Mesothelial cell of epicardium (in vitro differentiated cells): ENCODE measurements around the gene SIVA1. TPM values are rescaled to one million over a fixed set of nuclear protein-coding genes. Genes with fewer than 3 reads are reported as not detected.

Experiments used
- DNase-seq, 2 experiments: peaks; one replicate each; pipeline ENCODE4 v3.0.0; 2021; ENCODE audit warnings: low spot score in 2 of 2; ENCODE audit not compliant: unreplicated experiment in 2 of 2
- H3K27ac Mint-ChIP-seq: 2 replicates; pipeline ENCODE4 v1.8.0; 2021; ENCODE audit warnings: mixed read lengths
- H3K27me3 Mint-ChIP-seq: 2 replicates; pipeline ENCODE4 v1.8.0; 2021; ENCODE audit warnings: low read depth, mixed read lengths
- H3K36me3 Mint-ChIP-seq: 2 replicates; pipeline ENCODE4 v1.8.0; 2021; ENCODE audit warnings: mixed read lengths
- H3K4me1 Mint-ChIP-seq: 2 replicates; pipeline ENCODE4 v1.8.0; 2021; ENCODE audit warnings: mixed read lengths
- H3K4me3 Mint-ChIP-seq: 2 replicates; pipeline ENCODE4 v1.8.0; 2021; ENCODE audit warnings: mild to moderate bottlenecking, moderate library complexity, mixed read lengths
- H3K9me3 Mint-ChIP-seq: 2 replicates; pipeline ENCODE4 v1.8.0; 2021; ENCODE audit warnings: mixed read lengths
- CTCF ChIP-seq: fragments of 200-600 bp; sonication (generic); IDR thresholded peaks from one replicate; pipeline ENCODE4 v1.5.0; 2021; ENCODE audit warnings: antibody characterized with exemption; ENCODE audit not compliant: unreplicated experiment
- total RNA-seq: library from RNA; stranded (reverse); gene quantifications from 3 replicates; pipeline ENCODE4 v1.2.1, GENCODE V29; 2021

The SIVA1 gene
- 68.7 to 70.9 TPM (median 70.9 TPM) in 3 replicates for total RNA-seq

- no peak for TF ChIP-seq CTCF
- H3K36me3 Mint-ChIP-seq, result peaks cover 4% of the 10 kb centered on the region
- peak; percentile 99 to 100 for DNase-seq
- H3K9me3 Mint-ChIP-seq, result no peaks in the 10 kb centered on the region
- H3K4me1 Mint-ChIP-seq, result peaks cover 25% of the 10 kb centered on the region
- no peaks in the 10 kb centered on the region for H3K27me3 Mint-ChIP-seq
- peak within 1 kb of the TSS; percentile 95 for H3K27ac Mint-ChIP-seq
- peak within 1 kb of the TSS; percentile 90 for H3K4me3 Mint-ChIP-seq
Observed at GRCh38 chr14:104752735-104753527, at the start of gene SIVA1. TSS of gene SIVA1 (plus strand) at chr14:104753147. CDS start at chr14:104753202, 55 bp downstream.

GRCh38 chr14:104703269-104703668, 49.7 kb upstream of the SIVA1 start:
- Mint-ChIP-seq H3K27me3 (no peaks in the 10 kb centered on the region), H3K4me3 (no peak overlapping the region), H3K4me1 (peaks cover 3% of the 10 kb centered on the region), H3K9me3 (no peaks in the 10 kb centered on the region), H3K27ac (no peak overlapping the region), H3K36me3 (peaks cover 15% of the 10 kb centered on the region)
- no peak for TF ChIP-seq CTCF
- no peak for DNase-seq

- no peaks in the 10 kb centered on the region for H3K27me3 Mint-ChIP-seq
- H3K4me3 Mint-ChIP-seq, result no peak overlapping the region
- no peaks in the 10 kb centered on the region for H3K9me3 Mint-ChIP-seq
- no peak for TF ChIP-seq CTCF
- H3K4me1 Mint-ChIP-seq, result peaks cover 2% of the 10 kb centered on the region
- no peak for DNase-seq
- H3K27ac Mint-ChIP-seq, result no peak overlapping the region
- H3K36me3 Mint-ChIP-seq, result peaks cover 15% of the 10 kb centered on the region
Observed at GRCh38 chr14:104704252-104704651, 48.7 kb upstream of the SIVA1 start.

- Mint-ChIP-seq H3K27me3 (no peaks in the 10 kb centered on the region), H3K27ac (no peak overlapping the region), H3K4me1 (peaks cover 2% of the 10 kb centered on the region), H3K4me3 (no peak overlapping the region), H3K9me3 (no peaks in the 10 kb centered on the region), H3K36me3 (peaks cover 15% of the 10 kb centered on the region)
- DNase-seq, result no peak
- no peak for TF ChIP-seq CTCF
Observed at GRCh38 chr14:104705340-104706047, 47.5 kb upstream of the SIVA1 start.

- no peaks in the 10 kb centered on the region for H3K27me3 Mint-ChIP-seq
- H3K9me3 Mint-ChIP-seq, result no peaks in the 10 kb centered on the region
- no peak for TF ChIP-seq CTCF
- H3K4me3 Mint-ChIP-seq, result no peak overlapping the region
- peaks cover 2% of the 10 kb centered on the region for H3K4me1 Mint-ChIP-seq
- no peak overlapping the region for H3K27ac Mint-ChIP-seq
- DNase-seq, result no peak
- peaks cover 15% of the 10 kb centered on the region for H3K36me3 Mint-ChIP-seq
Observed at GRCh38 chr14:104706733-104707607, 46.0 kb upstream of the SIVA1 start.
